HG02759 (cell line): ENCODE results near the gene PLA2G4B.

Experiments
- ATAC-seq: cut with Tn5 transposase; IDR thresholded peaks from one replicate; pipeline ENCODE4 v1.9.1; 2021; ENCODE audit warnings: mild to moderate bottlenecking, moderate library complexity; ENCODE audit not compliant: unreplicated experiment

Gene PLA2G4B

DNA sequence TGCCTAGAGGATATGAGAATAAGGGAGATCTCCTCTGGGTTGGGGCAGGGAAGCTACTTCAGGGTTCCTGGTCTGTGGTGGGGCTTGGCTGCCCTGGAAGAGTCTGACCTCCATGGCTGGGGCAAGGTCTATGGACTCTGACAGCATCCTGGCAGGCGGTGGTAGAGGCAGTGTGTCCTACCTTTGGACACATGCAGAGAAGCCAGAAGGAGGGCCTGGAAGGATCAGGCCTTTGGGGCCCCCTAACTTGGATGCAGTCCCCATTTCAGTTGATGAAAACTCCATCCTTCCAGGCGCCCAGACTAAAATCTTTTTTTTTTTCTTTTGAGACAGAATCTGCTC lies 44.8 kb downstream of the PLA2G4B start:
- no peak for ATAC-seq

DNA sequence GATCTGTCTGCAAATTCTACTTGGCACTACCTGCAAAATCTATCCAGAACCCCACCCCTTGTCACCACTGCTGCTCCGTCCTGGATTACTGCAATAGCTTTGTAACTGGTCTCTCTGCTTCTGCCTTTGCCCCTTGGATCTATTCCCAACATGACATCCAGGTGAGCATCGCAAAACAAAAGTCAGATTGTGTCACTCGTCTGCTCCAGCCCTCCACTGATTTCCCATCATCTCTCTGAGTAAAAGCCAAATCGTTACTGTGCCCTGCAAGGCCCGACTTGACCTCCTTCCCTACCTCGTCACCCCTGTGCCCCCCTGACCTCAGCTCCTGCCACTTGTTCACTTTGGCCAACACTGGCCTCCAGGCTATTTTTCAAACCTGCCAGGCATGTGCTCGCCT lies 45.8 kb downstream of the PLA2G4B start:
- ATAC-seq: no peak

DNA sequence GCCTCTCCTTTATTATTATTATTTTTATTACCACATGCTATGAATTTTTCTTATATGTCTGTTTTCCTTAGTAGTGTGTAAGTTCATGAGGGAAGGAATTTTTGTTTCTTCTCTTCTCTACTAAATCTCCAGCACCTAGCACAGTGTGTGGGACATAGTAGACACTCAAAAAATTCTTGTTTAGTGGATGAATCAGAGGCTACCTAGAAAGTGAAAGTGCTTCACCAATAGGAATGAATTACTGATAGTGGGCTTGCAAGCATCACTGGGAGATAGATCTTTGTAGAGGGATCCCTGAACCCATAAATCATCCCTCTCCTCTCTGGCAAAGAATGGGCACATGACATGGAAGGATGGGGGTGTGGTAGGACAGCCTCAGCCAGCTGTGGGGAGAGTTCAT lies 46.7 kb downstream of the PLA2G4B start:
- ATAC-seq: no peak

DNA sequence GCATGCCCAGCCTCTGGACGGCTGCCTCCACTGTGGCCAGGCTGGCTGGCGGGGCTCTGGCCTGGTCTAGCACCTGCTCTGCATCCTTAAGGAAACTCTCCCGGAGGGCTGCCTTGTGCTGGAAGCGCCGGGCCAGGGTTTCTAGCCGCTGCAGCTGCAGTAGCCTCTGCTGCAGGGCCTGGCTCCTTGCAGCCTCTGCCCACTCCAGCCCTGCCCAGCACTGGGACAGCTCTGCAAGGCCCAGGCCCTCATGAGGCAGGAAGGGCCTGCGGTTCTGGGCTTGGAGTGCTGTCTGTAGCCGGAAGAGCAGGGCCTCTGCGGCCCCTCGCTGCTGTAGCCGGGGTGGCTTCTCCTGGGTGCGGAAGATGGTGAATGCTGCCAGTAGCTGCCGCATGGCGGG lies 47.2 kb downstream of the PLA2G4B start:
- no peak for ATAC-seq

DNA sequence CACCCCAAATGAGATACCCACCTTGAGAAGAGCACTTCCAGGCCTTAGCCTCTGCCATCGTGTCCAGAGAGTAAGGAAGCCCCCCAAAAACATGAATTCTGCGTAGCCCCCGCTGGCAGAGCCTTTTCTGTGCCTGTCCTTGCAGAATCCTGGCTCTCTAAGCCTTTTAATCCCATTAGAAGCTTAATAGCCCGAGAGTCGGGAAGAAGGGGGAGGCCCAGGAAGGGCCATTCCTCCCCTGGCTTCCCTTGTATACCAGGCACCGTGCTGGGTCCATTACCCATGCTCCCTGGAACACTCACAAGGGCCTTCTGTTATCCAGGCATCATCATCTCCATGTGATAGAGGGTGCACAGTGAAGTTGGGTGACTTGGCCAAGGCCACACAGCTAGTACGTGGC lies 48.1 kb downstream of the PLA2G4B start:
- ATAC-seq: no peak

DNA sequence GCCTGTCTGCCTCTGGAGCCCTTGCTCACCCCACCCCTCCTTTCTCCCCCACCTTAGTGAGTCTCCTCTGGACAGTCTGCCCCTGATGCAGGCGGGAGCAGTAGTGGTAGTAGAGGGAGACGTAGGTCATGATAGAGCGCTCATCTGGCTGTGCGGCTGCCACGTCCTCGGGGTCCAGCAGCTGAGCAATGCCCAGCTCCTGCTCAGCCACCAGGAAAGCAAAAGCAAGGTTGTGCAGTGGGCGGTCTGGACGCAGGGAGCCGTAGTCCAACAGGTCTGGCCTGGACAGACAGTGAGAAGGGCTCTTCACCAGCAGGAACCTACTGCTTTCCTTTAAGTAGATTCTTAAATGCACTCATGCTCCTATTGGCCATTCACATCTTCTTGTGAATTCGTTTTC lies 48.5 kb downstream of the PLA2G4B start:
- no peak for ATAC-seq

DNA sequence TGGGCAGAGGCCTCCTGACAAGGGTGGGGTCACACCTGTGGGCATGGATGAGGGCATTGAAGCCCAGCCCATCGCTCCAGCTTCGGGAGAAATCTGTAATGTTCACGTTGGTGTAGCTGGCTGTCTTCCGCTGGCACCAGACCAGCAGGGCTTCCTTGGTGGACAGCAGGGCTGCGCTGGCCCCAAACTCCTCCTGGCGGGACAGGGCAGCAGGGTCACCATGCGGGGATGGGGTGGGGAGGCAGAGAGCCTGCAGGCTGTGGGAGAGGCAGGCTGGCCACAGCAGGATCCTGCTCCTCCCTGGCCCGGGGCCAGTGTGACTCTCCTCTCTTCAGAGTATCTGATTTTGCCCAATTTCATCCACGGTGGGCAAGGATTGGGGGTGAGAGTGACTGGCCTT lies 49.2 kb downstream of the PLA2G4B start:
- no peak for ATAC-seq

DNA sequence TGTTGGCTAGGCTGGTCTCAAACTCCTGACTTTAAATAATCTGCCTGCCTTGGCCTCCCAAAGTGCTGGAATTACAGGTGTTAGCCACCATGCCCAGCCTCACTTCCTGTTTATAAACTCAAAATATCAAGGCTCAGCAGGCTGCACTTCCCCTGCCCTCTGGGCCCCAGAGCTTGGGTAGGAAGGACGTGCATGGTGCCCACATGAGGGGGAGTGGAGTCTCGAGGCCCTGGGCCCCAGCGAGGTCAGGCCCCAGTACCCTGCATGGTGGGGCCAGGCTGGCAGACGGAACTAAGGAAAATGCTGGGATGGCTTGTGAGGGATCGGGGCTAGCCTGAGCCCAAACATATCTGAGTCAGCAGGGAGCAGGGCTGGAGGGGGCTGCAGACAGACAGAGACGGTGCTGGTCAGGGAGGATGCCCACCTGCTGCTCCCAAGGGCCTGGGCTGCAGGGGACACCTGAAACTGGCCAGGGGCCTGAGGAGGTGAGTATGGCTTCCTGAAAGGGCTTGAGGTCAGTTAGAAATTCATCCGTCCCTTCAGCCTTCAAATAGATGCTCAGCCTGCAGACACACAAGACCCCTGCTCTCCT lies 50.1 kb downstream of the PLA2G4B start:
- ATAC-seq: no peak

DNA sequence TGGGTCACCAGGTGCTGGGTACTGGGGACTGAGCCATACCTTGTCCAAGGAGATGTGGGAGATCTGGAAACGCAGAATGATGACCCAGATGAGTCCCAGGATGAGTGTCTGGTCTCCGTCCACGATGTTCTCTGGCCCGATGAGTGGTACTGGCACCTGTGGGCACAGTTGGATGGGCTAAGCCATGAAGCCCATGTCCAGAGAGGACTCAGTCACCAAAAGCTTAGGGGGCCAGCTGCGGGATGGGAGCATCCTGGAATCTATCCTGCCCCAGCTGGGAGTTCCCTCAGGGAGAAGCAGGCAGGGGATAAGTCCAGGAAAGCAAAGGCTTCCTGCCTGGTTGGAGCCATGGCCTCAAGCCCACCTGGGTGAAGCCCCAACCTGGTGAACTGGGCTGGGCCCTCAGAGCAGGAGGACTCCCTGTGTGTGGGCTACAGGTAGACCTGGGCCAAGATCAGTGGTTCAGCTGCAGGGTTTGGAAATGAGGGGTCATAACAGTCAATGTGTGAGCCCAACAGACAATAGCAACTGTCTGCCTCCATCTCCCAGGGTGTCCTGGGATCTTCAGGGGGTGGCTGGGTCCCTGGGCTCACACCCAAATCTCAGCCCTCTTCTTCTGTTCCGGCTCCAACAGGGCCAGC lies 51.5 kb downstream of the PLA2G4B start:
- no peak for ATAC-seq

DNA sequence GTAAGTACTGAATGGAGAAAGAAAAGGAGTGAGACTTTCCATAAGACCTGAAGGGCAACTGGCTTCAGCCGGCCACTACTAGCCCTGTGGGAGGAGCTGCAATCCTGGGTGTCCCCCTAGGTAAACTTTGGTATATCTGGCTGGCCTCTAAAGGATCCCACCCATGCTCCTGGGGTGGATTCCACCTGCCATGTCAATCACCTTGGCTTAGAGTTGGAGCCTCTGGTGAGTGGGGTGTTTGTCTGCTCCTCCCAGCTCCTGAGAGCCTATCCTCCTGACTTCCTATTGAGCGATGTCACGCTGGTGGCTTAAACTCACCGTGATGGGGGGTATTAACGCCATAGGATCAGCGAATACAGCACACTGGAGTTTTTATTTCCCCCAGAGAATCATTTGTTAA lies 52.6 kb downstream of the PLA2G4B start:
- no peak for ATAC-seq

DNA sequence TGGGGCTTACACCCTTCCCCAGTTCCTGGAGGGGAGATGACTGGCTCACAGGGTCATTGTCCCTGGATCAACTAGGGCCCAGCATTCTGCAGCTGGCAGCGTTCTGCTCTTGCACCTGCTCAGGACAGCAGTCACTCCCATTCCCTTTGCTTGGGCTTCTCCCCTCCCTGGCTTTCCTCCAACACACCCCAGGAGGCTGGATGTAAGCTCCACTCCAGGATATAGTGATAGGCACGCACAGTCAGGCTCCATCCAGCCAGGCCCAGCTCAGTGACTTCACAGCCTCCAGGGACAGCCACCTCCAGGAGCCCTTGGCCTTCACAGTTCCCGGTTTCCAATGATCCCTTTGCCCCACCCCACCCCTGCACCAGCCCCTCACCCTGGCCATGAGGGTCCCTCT lies 53.3 kb downstream of the PLA2G4B start:
- no peak for ATAC-seq

DNA sequence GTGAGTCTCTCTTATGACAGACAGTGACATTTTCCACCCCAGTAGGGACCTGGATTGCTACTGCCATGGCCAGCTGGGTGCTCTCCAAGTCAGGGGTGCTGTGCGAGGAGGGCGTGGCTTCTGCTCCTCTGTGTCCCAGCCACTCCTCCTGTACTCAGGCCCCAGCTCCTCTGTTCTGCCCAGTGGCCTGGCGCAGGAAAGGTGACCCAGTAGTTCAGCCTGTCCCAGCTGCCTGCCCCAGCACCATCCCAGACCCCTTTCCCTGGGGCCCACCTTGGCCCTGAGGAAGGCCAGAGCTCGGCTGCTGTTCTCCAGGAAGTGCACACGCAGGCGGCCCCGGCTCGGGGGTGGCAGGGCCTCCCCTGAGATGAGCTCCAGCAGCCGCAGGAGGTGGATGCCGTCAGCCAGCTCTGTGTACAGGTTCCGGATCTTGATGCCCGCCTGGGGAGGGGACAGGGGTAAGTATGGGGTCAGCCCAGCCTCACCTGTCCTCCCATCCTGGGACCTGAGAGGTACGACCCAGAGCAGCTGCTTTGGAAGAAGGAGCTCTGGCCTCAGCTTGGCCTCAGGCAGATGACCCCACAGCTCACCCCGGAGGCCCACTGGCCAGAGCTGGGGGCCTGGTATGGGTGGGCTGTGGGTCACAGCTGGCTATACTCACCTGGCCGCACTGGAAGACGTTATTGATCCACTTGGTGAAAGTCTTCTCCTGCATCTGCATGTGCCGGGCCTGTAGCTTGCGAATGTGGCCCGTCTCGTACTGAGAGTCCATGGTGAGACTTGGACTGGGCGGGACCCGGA lies 54.2 kb downstream of the PLA2G4B start:
- ATAC-seq: no peak

DNA sequence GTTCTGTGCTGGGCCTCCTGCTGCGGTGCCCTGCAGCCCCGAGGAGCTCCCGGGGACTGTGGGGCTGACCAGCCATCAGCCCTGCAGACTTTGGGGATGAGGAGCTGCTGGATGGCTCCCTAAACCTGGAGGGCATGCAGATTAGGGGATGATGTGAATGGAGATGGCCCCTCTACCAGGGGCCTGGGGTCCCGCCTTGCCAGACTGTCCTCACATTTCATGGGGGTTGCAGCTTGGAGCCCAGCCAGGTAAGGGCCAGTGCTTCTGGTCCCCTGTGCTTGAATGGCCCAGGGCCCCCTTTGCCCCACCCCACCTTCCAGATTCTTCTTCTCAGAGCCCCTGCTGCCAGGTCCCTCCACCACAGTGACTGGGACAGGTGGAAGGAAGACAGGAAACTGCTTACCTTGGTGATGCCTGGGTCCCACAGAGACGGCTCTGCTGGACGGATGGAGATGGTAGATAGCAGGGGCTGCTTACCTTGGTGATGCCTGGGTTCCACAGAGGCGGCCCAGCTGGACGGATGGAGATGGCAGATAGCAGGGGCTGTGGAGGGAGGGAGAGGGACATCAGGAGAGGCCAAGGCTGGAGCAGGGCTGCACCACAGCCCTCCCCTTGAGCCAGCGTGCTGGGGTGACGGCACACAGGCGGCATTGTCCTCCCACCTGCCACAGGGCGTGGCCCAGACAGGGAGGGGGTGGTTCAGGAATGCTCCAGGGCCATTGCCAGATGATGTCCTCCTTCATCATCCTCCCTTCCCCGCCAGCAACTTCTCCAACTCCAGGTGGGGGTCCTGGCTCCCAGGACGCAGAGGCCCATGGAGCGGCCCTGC lies 55.0 kb downstream of the PLA2G4B start, which contains the start of gene SPTBN5:
SPTBN5 (minus strand) TSS at position 632 of the 829 bp plus-strand sequence; CDS start at position 76, 556 bp downstream.
- no peak for ATAC-seq

DNA sequence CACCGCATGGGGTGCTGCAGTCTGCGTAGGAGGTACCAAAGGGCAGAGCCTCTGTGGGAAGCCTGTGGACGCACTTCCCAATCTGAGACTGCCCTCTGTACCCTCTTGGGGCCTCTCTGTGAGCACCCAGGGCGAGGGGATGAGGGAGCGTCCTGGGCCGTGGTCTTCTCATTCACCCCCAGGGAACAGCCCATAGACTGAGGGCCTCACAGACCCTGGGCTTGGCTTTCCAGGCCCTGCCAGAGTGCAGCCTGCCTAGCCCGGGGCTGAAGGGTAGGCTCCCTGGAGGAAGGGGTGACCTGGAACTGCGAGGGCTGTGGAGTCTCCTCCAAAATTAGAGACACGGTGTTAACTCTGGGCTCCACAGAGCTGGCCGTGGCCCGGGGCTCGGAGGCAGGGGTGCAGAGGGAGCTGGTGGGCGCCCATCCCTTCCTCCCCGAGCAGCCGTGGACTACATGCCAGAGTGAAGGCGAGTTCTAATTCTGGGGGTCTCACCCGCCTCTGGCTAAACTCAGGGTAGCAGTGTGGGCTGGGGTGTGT lies 55.7 kb downstream of the PLA2G4B start:
- no peak for ATAC-seq

DNA sequence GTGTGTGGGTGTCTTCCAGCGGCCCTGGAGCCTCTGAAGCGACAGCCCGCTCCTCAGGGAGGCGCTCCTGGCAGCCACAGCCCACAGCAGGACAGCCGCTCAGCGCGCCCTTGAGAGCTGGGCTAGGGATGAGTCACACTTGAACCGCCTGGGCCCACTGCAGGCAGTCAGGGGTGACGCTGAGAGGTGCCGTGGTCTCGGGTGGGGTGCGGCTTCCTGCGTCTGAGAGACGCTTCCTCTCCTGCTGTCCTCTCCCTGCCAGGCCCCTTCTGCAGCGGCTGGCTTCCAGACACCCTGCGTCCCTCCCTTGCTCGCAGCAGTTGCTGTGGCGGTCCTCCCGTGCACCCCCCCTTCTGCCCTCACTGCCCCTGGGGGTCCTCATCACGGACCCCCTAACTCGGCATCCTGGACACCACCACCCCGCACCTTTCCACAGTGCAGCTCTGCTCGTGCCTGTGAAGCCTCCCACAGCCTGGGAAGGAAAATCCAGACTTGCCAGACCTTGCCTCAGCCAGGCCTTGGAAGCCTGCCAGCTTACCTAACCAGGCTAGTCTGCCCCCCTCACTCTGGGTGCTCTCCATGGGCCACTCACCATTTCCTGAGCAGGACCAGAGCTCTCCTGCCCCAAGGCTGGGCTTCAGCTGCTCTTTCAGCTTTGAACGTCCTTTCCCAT lies 56.3 kb downstream of the PLA2G4B start:
- peak; percentile 91 for ATAC-seq

DNA sequence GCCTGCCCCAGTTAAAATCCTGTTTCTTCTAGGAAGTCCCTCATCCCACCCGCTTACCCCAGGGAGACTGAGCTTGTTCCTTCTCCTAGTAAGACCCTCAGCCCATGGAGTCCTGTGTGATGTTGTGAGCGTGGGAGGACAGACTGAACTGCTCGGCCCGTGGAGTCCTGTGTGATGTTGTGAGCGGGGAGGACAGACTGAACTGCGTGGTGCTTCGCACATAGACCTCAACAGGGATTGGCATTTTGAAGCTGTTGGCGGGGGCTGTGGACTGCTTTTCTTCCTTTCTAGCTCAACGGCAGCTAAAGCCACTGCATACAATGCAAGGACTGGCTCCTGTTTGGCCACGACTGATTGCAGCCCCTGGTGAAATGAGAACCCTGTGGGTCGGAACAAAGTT lies 56.8 kb downstream of the PLA2G4B start:
- ATAC-seq: no peak

DNA sequence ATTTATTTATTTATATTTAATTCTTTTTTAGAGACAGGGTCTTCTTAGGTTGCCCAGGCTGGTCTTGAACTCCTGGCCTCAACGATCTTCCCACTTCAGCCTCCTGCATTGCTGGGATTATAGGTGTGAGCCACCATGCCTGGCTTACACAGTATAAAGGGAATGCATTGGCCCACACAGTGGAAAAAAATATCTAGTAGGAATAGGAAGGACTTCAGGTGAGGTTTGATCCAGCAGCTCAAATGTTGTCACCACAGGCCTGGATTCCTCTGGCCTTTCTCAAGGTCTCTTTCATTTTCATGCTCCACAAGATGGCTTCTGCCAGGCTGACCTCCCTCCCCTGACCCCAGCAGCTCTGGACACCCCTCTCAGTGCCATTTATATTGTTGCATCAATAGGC lies 57.3 kb downstream of the PLA2G4B start:
- no peak for ATAC-seq

DNA sequence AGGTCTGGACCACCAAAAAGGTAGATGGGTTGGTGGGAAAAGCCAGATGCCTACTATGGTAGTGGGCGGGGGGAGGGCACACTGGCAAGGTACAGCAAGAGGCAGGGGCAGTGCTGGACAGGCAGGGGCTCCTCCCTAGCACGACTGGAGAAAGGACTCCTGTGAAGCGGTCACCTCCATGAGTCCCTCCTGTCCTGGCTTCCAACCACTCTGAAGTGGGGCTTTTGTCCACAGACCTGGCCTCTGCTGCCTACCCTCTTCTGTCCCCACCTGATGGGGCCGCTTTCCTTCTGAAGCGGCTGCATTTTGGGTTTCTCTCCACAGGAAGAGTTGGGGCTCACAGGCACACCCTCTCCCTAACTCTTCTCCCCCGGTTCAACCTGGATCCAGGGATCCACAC lies 57.9 kb downstream of the PLA2G4B start:
- ATAC-seq: no peak

DNA sequence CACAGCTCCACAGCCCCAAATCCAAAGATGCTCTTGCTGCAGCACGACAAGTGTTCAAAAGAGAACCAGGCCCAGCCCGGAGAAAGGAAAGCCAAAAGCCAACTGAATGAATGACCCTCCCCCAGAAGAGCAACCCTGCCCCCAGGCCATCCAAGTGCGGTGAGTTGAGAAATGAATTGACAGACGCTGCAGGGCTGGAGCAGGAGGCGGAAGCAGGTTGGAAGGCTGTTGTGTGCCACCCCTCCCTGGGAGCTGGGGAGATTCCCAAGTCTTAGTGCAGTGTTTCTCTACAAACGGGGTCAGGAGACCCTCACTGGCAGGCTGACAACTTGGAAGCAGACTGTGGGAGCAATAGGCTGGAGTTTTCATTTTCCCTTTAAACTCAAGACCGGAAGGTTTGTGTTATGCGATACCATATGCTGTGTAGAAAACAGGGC lies 58.7 kb downstream of the PLA2G4B start:
- no peak for ATAC-seq
